ENCODE results near the gene CCDC57. TPM values are rescaled to one million over a fixed set of nuclear protein-coding genes. Genes with fewer than 3 reads are reported as not detected.

CCDC57 gene
- total RNA-seq, 1 experiment from 2014 or later, result 22.1 TPM

DNA sequence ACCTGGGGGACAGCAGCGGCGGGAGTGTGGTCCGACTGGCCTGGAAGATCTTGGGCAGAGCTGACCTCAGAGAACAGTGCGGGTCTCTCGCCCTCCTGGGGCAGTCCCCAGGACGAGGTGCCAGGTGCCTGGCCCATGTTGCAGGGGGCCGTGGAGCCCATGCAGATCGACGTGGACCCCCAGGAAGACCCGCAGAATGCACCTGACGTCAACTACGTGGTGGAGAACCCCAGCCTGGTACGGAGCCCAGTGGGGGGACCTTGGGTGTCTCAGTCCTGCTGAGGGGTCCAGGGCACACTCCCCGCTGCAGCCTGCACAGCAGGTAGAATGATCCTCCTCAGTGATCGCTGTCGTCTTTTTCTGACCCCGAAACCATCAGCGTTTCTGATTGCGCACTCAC is 159.5 kb downstream of the CCDC57 start:
- in situ Hi-C loops (cut with HindIII; ENCODE audit: low sequenced_read_pairs), result no loop called here

DNA sequence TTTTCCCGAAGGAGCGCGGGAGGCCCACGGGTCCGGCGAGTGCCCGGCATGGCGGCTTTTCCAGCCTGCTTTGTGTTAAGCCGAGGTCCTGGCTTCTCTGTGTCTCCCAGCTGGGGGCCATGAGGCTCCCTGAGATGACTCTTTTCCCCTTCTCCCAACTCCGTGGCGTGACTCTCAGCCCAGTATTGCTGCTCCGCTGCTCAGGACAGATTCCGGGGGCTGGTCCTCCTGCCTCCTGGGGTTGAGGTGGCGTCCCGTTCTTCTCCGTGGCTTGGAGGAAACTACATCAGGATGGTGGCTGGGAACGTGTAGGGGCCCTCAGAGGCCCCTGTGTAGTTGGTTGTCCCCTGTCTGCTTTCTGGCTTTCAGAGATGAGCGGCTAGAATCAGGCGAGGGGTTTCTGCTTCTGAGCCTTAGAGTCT is 160.0 kb downstream of the CCDC57 start:
- in situ Hi-C loops (cut with HindIII; ENCODE audit: low sequenced_read_pairs), result no loop called here
- no peak for DNase-seq (ENCODE audit: low spot score)

More for the DNA sequence above, 159.5 kb downstream of the CCDC57 start:
- no peak for DNase-seq (ENCODE audit: low spot score)

DNA sequence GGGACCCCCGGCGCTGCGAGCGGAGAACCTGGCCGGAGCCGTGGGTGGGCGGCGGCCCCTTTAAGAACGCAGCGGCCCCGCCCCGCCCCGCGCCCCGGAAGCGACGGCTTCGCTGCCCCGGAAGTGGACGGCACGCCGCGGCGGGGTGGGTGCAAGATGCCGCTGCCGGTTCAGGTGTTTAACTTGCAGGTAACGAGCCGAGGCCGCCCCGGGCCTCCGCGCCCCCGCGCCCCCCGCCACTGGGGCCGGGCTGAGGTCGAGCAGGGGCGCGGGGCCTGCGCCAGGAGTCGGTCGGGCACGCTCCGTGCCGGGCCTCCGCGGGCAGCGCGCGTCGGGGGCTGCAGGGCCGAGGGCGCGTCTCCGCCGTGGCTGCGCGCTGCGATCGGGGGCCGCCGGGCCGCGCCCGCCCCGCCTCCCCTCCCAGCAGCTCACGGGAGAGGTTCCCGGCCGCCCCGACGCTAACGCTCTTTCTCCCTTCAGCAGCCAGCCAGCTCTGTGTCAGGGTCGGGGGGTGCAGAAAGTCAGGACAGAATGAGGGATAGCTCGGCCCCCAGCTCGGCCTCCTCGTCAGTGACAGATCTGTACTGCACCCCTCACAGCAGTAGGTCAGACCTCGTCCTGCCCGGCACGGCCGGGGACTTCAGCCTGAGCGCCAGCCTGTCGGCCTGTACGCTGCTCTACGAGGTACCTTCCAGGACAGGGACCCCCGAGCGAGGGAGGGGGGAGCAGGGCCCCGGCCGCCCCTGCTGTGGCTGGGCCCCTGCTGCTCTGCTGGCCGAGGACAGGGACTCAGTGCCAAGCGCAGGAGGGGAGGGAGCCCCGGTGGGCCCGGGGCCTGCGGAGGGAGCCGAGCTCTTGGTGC is 160.6 kb downstream of the CCDC57 start, which contains the start of the genes GPS1 and RFNG:
GPS1 (plus strand) TSS at position 123 of the 862 bp plus-strand sequence; CDS start at position 157, 34 bp downstream.
RFNG (minus strand) TSS at position 36 of the 862 bp plus-strand sequence. CDS start 45 bp downstream, outside the sequence.
- in situ Hi-C loops (cut with HindIII; ENCODE audit: low sequenced_read_pairs), result no loop called here
- peak; percentile 77 for DNase-seq (ENCODE audit: low spot score)

Other genes with a start within 250 kb of the CCDC57 start
- 37.6 and 42.0 TPM in 2 replicates for gene ASPSCR1, start 235.2 kb downstream of the CCDC57 start, total RNA-seq (2014; rRNA removed; shearing (Covaris generic))
- gene CENPX, start 190.0 kb downstream of the CCDC57 start, total RNA-seq (2014; rRNA removed; shearing (Covaris generic)), result 57.8 and 109 TPM in 2 replicates
- 21.2 and 25.1 TPM in 2 replicates for gene LRRC45, start 189.5 kb downstream of the CCDC57 start, total RNA-seq (2014; rRNA removed; shearing (Covaris generic))
- 176 and 261 TPM in 2 replicates for gene RAC3, start 181.2 kb downstream of the CCDC57 start, total RNA-seq (2014; rRNA removed; shearing (Covaris generic))
- gene DCXR, start 175.1 kb downstream of the CCDC57 start, total RNA-seq (2014; rRNA removed; shearing (Covaris generic)), result 131 and 135 TPM in 2 replicates
- 41.2 and 41.5 TPM in 2 replicates for gene RFNG, start 161.0 kb downstream of the CCDC57 start, total RNA-seq (2014; rRNA removed; shearing (Covaris generic))
- 129 and 153 TPM in 2 replicates for gene GPS1, start 160.9 kb downstream of the CCDC57 start, total RNA-seq (2014; rRNA removed; shearing (Covaris generic))
- 140 and 144 TPM in 2 replicates for gene DUS1L, start 147.0 kb downstream of the CCDC57 start, total RNA-seq (2014; rRNA removed; shearing (Covaris generic))
- gene FASN, start 114.6 kb downstream of the CCDC57 start, total RNA-seq (2014; rRNA removed; shearing (Covaris generic)), result 333 and 346 TPM in 2 replicates
- gene SLC16A3, start 16.2 kb upstream of the CCDC57 start, total RNA-seq (2014; rRNA removed; shearing (Covaris generic)), result 280 and 292 TPM in 2 replicates
- 83.1 and 87.7 TPM in 2 replicates for gene CSNK1D, start 60.9 kb upstream of the CCDC57 start, total RNA-seq (2014; rRNA removed; shearing (Covaris generic))
- gene CD7, start 104.8 kb upstream of the CCDC57 start, total RNA-seq (2014; rRNA removed; shearing (Covaris generic)), result 3.8 and 26.3 TPM in 2 replicates
- 3.1 and 10.5 TPM in 2 replicates for gene SECTM1, start 120.9 kb upstream of the CCDC57 start, total RNA-seq (2014; rRNA removed; shearing (Covaris generic))
- 5.5 and 5.7 TPM in 2 replicates for gene TEX19, start 146.4 kb upstream of the CCDC57 start, total RNA-seq (2014; rRNA removed; shearing (Covaris generic))
- 1.5 TPM in 1 of 2 replicates, not detected in the other for gene UTS2R, start 158.9 kb upstream of the CCDC57 start, total RNA-seq (2014; rRNA removed; shearing (Covaris generic))
- 27.4 and 45.3 TPM in 2 replicates for gene HEXD, start 205.5 kb upstream of the CCDC57 start, total RNA-seq (2014; rRNA removed; shearing (Covaris generic))
- 24.7 and 65.0 TPM in 2 replicates for gene OGFOD3, start 205.7 kb upstream of the CCDC57 start, total RNA-seq (2014; rRNA removed; shearing (Covaris generic))
- gene CYBC1, start 237.9 kb upstream of the CCDC57 start, total RNA-seq (2014; rRNA removed; shearing (Covaris generic)), result 48.7 and 64.5 TPM in 2 replicates
- 16.5 and 34.0 TPM in 2 replicates for gene NARF, start 245.9 kb upstream of the CCDC57 start, total RNA-seq (2014; rRNA removed; shearing (Covaris generic))